Activated CD4-positive, alpha-beta T cell treated with anti-CD3 and anti-CD28 coated beads, Interleukin-2, amount 50 U/mL, for 24 hours (primary cell): ENCODE results near the gene CISH.

Experiments
- DNase-seq, 2 donors: peaks; one replicate each; pipeline ENCODE4 v3.0.0-alpha.2; 2020; ENCODE audit warnings: low read depth in 1 of 2, low spot score in 1 of 2

Gene CISH, protein sequence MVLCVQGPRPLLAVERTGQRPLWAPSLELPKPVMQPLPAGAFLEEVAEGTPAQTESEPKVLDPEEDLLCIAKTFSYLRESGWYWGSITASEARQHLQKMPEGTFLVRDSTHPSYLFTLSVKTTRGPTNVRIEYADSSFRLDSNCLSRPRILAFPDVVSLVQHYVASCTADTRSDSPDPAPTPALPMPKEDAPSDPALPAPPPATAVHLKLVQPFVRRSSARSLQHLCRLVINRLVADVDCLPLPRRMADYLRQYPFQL

DNA sequence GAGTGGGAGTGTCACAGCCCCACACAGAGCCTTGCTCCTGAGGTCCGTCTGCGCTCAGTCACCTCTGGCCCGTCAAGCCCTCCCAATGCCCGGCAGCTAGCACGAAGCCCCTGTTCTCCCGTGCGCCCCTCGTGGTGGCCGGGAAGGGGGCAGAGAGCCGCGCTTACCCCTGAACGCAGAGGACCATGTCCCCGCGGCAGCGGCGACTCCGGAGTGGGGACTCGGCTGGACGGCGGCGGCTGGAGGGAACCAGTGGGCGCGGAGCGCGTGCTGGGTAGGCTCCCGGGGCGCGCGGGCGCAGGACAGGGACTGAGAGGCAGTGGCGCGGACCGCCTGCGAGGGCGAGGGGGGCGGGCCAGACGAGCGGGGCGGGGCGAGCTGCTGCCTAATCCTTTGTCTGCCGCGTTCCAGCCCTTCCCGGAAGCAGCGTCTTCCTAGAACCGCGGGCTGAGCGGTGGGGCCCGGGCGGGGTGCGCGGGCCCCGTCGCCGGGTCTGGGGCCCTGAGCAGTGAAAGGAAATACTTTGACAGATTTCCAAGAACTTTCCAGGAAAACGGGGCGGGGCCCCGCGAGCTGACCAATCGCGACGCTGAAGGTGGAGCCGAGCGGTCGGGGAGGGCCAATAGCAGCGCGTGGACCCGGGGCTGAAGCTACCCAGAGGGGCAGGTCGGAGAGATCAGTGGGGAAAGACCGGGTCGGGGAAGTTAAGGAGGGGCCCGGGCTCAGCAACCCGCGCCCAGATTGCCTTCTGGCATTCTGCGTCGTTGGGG lies at the start of gene CISH:
CISH (minus strand) TSS at position 311 of the 770 bp plus-strand sequence; CDS start at position 187, 124 bp downstream.
- peak; percentile 95 to 98 for DNase-seq

DNA sequence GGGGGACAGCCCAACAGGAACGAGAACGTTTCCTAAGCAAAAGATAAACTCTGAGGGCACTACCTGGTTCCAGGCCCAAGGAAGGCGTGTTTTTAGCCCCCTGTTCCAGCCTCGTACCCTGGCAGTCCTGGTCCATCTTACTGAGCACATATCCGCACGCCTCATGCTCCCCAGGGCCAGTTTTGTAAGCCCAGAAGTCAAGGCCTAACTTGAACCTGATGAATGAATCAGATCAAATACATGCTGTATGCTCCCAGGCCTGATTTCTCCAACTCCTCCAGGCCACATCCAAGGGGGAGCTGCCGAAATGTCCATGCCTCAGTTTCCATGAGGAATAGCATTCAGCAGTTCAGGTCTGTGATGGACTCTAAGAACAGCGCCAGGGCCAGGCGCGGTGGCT lies 48.8 kb upstream of the CISH start:
- no peak for DNase-seq

DNA sequence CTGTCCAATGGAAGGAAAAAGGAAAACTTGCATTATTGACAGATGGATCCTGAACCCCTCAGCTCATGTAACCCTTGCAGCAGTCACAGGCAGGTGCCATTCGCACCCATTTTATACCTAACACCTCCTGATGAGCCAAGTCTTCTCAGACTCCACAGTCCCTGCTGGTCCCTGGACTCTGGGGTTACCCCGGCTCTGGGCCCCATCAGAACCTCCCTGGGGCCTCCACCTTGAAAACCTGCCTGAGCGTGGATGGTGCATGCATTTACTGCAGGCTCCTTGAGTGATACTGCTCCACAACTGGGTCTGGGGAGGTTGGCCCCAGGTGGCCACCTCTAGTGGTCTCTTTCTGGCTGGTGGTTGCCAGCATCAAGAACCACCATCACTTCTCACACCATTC lies 47.3 kb upstream of the CISH start:
- DNase-seq: no peak

DNA sequence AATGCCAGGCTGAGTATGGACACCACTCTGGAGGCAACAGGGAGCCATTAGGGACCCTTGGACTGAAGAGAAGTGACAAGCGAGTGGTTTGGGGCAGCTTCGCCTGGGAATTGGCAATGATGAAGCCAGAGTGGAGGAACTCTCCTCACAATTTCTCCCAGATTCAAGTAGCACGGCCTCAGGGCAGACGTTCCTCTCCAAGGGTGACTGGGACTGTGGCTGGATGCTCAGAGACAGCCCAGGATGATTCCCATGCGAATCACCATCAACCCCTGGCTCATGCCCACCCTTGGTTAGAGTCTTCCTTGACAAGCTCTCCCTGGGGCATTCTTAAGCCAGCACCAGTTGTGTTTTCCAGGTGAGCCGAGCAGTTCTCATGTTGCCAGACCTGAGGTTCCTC lies 46.8 kb upstream of the CISH start:
- no peak for DNase-seq

GRCh38 chr3:50657816-50658215 lies 46.2 kb upstream of the CISH start:
- DNase-seq: no peak

- DNase-seq: no peak
These were observed 45.8 kb upstream of the CISH start for GRCh38 chr3:50657407-50657806.

DNA sequence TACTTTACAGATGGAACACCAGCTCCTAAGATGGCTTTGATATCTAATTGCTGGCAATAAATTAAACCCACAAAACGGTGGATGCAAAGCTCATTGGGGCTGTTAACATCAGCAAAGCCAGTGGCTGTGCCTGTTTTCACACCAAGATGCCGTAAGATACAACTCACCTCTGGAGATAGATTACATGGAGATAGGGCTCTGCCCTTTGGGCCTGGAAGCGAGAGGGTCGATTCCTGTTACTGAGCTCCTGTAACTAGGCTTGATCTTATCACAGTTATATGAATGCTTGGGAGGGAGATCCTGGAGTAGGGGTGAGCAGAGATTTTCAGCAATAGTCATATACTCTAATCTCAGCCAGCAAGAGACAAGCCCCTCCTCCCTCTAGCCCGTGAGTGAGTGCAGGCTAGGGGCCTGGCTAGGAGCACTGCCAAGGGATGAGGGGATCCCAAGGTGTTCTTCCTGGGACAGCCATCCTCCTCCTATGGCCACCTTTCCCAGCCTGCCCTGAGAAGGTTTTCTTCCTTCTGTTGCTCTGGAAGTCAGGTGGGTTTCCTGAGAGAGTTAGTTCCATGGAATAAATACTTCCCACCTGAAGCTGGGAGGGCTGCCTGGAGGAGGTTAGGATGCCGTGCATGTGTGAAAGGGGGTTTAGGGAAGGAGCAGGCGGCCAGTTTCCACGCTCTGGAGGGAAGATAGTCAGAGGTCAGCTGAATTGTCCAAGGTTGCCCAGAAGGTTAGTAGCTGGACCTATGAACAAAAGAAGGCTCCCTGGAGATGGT lies 45.0 kb upstream of the CISH start:
- no peak for DNase-seq

DNA sequence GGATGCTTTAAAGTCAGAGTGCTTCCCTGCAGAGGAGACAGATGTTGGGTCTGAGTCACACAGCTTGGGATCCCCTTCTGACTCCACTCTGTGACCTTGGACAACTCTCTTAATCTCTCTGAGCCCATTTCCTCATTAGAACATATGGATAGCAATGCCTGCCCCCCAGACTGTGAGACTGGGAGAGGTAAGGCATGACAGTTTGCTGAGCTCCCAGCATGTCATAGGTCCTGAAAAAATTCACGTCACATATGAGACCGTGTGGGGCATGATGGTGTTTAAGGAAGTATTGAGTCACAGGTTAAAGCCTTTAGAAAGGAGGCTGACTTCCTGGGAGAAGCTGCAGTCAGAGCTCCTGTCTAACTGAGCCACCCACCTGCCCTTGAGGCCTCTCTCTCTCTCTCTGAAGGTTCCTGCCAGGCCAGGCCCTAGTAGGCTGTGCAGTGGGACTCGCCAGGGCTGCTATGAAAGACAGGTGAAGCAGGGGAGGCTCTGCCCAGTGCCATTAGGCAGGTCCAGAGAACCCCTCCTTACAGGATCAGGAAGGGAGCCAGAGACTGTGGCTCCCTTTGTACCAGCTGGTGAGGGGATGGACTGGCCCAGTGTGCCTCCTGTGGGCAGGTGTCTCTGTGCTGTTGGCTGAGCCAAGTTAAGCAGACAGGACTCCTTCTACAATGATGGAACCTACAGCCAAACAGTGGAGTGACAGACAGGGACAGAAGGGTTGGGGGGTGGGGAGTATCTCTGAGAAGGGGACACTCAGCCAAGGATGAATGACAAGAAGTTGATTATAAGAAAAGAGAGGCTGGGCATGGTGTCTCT lies 43.6 kb upstream of the CISH start:
- peak in 1 of 2 donors; percentile 27 for DNase-seq

DNA sequence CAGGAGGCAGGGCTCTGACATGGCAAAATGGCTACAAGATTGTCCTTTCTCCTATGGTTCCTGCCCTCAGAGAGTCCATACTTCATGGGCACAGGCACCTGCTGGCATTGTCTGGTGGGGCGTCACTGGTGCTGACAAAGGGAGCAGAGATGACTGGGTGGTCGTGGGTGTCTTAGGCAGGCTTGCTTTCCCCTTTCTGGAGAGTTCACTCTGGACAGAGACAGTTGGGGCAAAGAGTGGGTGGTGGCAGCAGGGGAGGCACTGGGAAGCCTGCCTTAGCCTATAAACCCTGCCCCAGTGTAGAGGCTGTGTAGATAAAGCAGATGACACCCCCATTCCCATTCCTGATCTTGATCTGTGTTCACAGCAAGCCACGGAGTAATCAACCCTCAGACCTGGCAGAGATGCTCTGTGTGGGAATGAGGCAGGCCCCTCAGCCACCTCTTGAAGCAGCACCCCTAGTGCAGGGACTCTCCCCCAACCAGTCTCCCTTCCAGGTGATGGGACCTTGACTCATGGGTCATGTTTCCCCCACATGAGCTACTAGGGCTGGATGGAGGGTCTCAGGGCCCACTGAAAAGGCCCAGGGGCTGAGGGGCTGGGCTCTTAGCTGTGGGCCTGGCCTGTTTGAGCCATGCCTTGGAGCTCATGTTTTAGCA lies 42.5 kb upstream of the CISH start:
- DNase-seq: no peak

- peak in 1 of 2 donors; percentile 34 for DNase-seq
These were observed 41.1 kb upstream of the CISH start for GRCh38 chr3:50652709-50653108.

- no peak for DNase-seq
These were observed 40.5 kb upstream of the CISH start for GRCh38 chr3:50651920-50652529.

DNA sequence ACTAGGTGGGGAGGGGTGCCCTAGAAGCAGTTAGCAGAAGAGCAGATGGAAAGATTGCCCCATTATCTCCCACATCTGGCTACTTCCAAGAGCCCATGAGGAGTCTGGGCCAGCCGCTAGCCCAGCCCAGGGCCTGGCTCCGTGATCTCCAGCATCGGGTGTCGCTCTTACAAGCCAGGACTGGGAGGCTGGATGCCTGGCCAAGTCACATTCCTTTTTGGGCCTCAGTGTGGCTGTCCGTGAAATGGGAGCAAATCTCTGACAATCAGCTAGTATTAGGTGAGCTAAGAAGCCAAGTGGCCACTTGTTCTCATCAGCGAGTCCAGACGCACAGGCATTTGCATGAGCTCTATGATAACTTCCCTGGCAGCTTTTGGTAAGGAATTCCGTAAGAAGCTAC lies 39.9 kb upstream of the CISH start:
- DNase-seq: no peak

DNA sequence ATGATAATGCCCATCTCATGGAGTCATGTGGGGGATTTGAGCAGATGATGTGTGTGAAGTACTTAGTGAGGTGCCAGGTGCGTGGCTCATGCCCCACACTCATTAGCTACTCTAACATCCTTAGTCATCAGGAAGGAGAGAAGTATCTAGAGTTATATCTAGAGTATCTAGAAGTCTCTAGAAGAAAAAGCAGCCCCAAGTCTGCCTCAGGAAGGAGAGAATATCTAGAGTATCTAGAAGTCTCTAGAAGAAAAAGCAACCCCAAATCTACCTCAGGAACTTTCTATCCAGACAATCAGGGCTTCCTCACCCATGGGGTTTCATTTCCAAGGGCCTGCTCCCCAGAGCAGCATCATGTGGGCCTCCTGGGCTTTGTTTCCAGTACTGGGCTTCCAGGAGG lies 38.4 kb upstream of the CISH start:
- DNase-seq: no peak

DNA sequence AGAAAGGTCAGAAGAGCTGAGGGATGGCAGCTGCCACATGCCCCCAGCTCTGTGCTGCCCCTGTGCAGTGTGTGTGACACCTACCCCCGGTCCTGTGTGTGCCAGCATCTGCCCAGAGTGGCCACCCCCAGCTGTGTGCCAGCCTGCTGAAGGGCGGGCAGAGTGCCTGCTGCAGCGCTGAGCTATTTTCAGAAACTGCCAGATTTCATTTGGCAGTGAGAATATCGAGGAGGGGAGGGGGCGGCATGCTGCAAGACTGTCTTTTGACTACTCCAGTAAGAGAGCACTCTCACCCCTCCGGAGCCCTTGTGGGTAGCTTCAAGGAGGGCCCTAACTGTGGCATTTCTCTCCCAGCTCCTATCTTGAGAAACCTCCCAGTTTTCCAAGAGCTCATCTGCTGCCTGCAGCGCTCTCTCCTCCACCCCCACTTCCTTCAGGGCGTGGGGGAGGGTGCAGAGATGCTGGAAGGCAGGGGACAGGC lies 37.9 kb upstream of the CISH start:
- no peak for DNase-seq

GRCh38 chr3:50648944-50649343 lies 37.4 kb upstream of the CISH start:
- DNase-seq: no peak

DNA sequence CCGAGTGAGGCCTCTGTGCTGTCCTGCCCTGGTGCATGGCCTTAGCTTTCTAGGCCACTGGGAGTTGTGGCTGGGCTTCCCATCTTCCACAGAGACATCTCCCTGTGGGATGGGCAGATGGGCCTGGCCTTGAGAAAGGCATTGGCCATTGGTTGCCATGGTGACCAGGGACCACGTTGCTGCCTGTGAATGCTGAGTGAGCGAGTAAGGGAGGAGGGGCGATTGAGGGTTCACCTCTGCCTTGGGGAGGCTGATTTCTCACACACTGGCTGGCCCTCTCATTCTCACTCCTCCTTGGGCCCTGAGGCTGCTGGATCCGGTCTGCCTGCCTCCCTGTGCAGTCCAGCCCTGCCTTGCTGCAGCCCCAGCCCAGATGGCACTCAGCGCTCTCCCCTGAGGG lies 36.7 kb upstream of the CISH start:
- DNase-seq: no peak

- DNase-seq: no peak
These were observed 33.8 kb upstream of the CISH start for GRCh38 chr3:50645378-50645777.

- DNase-seq: no peak
These were observed 33.0 kb upstream of the CISH start for GRCh38 chr3:50644561-50644960.

DNA sequence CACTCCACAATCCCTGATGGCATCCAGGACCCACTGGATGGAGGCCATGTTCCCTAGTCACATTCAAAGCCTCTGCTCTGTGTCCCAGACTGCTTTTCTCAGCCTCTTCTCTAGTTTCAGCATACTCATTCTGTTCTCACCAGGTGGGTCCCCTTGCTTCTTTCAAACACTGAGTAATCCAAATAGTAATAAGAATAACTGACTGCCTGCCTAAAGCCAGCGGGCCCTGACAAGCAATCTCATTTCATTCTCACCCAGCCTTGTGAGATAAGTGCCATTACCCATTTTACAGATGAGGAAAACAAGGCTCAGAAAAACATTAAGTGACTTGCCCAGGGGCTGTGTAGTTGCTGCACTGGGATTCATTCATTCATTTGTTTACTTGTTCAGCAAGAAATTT lies 30.8 kb upstream of the CISH start:
- DNase-seq: no peak

DNA sequence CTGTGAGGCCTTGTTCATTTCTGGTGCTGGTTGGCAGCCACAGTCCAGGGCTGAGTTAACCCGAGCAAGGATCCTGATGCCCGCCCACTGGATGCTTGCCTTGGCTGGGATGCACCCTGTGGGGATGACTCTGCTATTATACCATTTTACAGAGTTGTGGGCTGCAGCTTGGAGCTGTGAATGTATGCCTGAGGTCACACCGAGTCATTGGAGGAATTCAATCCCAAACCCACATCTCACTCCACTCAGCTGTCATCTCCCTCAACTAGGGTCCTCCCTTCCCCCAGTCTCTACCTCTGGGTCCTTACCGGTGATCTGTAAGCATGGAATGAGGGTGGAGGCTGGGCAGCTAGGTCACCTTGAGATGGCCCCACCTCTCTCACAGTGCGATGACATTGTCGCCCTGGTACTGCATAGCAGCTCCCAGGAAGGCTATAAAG lies 27.5 kb upstream of the CISH start:
- no peak for DNase-seq
